Measurements from ENCODE around the gene ATAD3A.
"Not testable (repeated sequence)": the region's sequence is repeated elsewhere in the genome, so short reads cannot be mapped to it uniquely, and the experiment has no call there.

DNA sequence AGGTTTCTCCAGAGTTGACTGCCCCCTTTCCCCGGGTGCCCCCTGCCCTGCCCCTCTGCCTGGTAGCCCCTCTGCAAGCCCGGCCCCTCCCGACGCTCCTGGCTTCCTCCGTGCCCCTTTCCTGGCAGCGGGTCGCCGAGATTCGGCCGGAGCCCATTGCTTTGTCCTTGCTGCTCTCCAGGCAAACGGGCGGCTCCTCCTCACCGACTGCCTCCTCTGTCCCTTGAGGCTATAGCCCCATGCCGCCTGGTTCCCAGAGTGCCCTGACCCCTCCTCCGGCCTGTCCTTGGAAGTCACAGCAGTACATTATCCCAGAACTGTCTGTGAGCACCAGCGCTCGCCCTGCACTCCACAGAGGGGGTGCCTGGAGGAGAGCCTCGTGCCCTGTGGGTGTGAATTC is 1.7 kb downstream of the ATAD3A start:
- TF ChIP-seq POLR2A (IDR thresholded peaks at IDR 0.05; ENCODE audit: low read length); GATA1 (IDR thresholded peaks at IDR 0.05; ENCODE audit: low read depth, low read length): not testable (repeated sequence)

Data from erythroblast (primary cell).